DND-41 (cell line): ENCODE data around the gene DENND11.

Experiments
- ATAC-seq: fragments of 200-7000 bp; cut with Tn5 transposase; 3 replicates; pipeline ENCODE4 v1.9.1; 2021; ENCODE audit warnings: low read depth; ENCODE audit not compliant: insufficient read depth
- DNase-seq: peaks from one replicate; pipeline ENCODE4 v3.0.0-alpha.2; 2020
- H2AFZ ChIP-seq: 2 replicates; pipeline ENCODE4 v1.6.0; 2012; ENCODE audit warnings: low read depth, low read length
- H3K27ac ChIP-seq: 2 replicates; pipeline ENCODE4 v1.5.1; 2012; ENCODE audit warnings: low read length, inconsistent platforms
- H3K27me3 ChIP-seq: fragments of 200-600 bp; sonication (generic); 2 replicates; pipeline ENCODE4 v1.6.0; 2012; ENCODE audit warnings: low read length, mild to moderate bottlenecking, inconsistent platforms; ENCODE audit not compliant: insufficient read depth, poor library complexity
- H3K36me3 ChIP-seq: 2 replicates; pipeline ENCODE4 v1.5.1; 2012; ENCODE audit warnings: low read length, inconsistent platforms; ENCODE audit not compliant: insufficient read depth
- H3K4me1 ChIP-seq: 2 replicates; pipeline ENCODE4 v1.5.1; 2012; ENCODE audit warnings: mild to moderate bottlenecking, low read length; ENCODE audit not compliant: insufficient read depth
- H3K4me2 ChIP-seq: 2 replicates; pipeline ENCODE4 v1.6.0; 2012; ENCODE audit warnings: mild to moderate bottlenecking, moderate library complexity, low read length, inconsistent platforms; ENCODE audit not compliant: insufficient read depth
- H3K4me3 ChIP-seq, 2 experiments: fragments of 200-600 bp in 1 of 2; shearing (Covaris generic) in 1 of 2; 2 replicates each; pipeline ENCODE4 v1.5.1; 2012 to 2016; ENCODE audit warnings: inconsistent platforms in 2 of 2, low read length in 2 of 2, mild to moderate bottlenecking in 2 of 2, low read depth in 1 of 2, moderate library complexity in 1 of 2
- H3K79me2 ChIP-seq: 2 replicates; pipeline ENCODE4 v1.6.0; 2012; ENCODE audit warnings: low read length, inconsistent platforms; ENCODE audit not compliant: insufficient read depth
- H3K9ac ChIP-seq: 2 replicates; pipeline ENCODE4 v1.6.0; 2012; ENCODE audit warnings: low read depth, mild to moderate bottlenecking, inconsistent platforms, low read length, moderate library complexity
- H3K9me3 ChIP-seq: 2 replicates; pipeline ENCODE4 v1.5.1; 2012; ENCODE audit warnings: low read length, moderate library complexity, mild to moderate bottlenecking, inconsistent platforms; ENCODE audit not compliant: insufficient read depth, severe bottlenecking
- H4K20me1 ChIP-seq: 2 replicates; pipeline ENCODE4 v1.6.0; 2012; ENCODE audit warnings: low read length; ENCODE audit not compliant: insufficient read depth
- CTCF ChIP-seq: IDR thresholded peaks from 2 replicates; pipeline ENCODE4 v1.5.1; 2012; ENCODE audit warnings: borderline replicate concordance, low read length, moderate library complexity, mild to moderate bottlenecking; ENCODE audit not compliant: poor library complexity, severe bottlenecking; ENCODE audit errors: extremely low read depth
- EZH2 ChIP-seq: IDR thresholded peaks from 3 replicates; pipeline ENCODE4 v1.6.1; 2012; ENCODE audit warnings: borderline replicate concordance, low read depth, mild to moderate bottlenecking, moderate library complexity, low read length, inconsistent platforms; ENCODE audit not compliant: severe bottlenecking

DENND11 gene

GRCh38 chr7:141696348-141696747 is 5.6 kb downstream of the DENND11 start:
- Histone ChIP-seq H3K4me2 (no peak overlapping the region), H3K27ac (no peak overlapping the region), H3K4me3 (no peak overlapping the region), H4K20me1 (peaks cover 45% of the 10 kb centered on the region), H3K79me2 (peaks cover 30% of the 10 kb centered on the region), H3K9ac (no peak overlapping the region), H3K9me3 (no peaks in the 10 kb centered on the region), H2AFZ (no peak overlapping the region), H3K4me1 (peaks cover 18% of the 10 kb centered on the region), H3K36me3 (no peaks in the 10 kb centered on the region), H3K27me3 (no peaks in the 10 kb centered on the region)
- no peak for DNase-seq
- ATAC-seq: no peak
- TF ChIP-seq EZH2: no peak
- TF ChIP-seq CTCF: no peak

- Histone ChIP-seq H3K27me3 (no peaks in the 10 kb centered on the region), H3K4me1 (peaks cover 14% of the 10 kb centered on the region), H3K36me3 (no peaks in the 10 kb centered on the region), H3K9ac (no peak overlapping the region), H4K20me1 (peaks cover 48% of the 10 kb centered on the region), H3K9me3 (no peaks in the 10 kb centered on the region), H3K27ac (no peak overlapping the region), H2AFZ (no peak overlapping the region), H3K4me2 (no peak overlapping the region), H3K79me2 (peaks cover 30% of the 10 kb centered on the region), H3K4me3 (no peak overlapping the region)
- ATAC-seq: no peak
- no peak for TF ChIP-seq EZH2
- TF ChIP-seq CTCF: no peak
- DNase-seq: no peak
These were observed 6.1 kb downstream of the DENND11 start for GRCh38 chr7:141695803-141696289.

GRCh38 chr7:141693082-141693481 is 8.9 kb downstream of the DENND11 start:
- H3K4me3 ChIP-seq: no peak overlapping the region
- peaks cover 41% of the 10 kb centered on the region for H4K20me1 ChIP-seq
- no peaks in the 10 kb centered on the region for H3K36me3 ChIP-seq
- no peaks in the 10 kb centered on the region for H3K9me3 ChIP-seq
- peaks cover 20% of the 10 kb centered on the region; the same call in 1 of the 2 replicates for H3K79me2 ChIP-seq
- no peak for TF ChIP-seq EZH2
- no peak for TF ChIP-seq CTCF
- no peaks in the 10 kb centered on the region for H3K27me3 ChIP-seq
- H3K9ac ChIP-seq: no peak overlapping the region
- no peak overlapping the region for H2AFZ ChIP-seq
- no peak overlapping the region for H3K4me2 ChIP-seq
- H3K27ac ChIP-seq: no peak overlapping the region
- no peak for ATAC-seq
- DNase-seq: no peak
- no peaks in the 10 kb centered on the region for H3K4me1 ChIP-seq

GRCh38 chr7:141691961-141692360 is 10.0 kb downstream of the DENND11 start:
- TF ChIP-seq EZH2 (no peak), CTCF (no peak)
- H3K9ac ChIP-seq: no peak overlapping the region
- H3K4me2 ChIP-seq: no peak overlapping the region
- H3K27ac ChIP-seq: no peak overlapping the region
- H3K9me3 ChIP-seq: no peaks in the 10 kb centered on the region
- no peak for ATAC-seq
- no peak overlapping the region for H3K4me3 ChIP-seq
- no peaks in the 10 kb centered on the region for H3K27me3 ChIP-seq
- no peak for DNase-seq
- H3K4me1 ChIP-seq: no peaks in the 10 kb centered on the region
- H3K79me2 ChIP-seq: peaks cover 20% of the 10 kb centered on the region; the same call in 1 of the 2 replicates
- no peaks in the 10 kb centered on the region for H3K36me3 ChIP-seq
- H2AFZ ChIP-seq: no peak overlapping the region
- H4K20me1 ChIP-seq: peaks cover 37% of the 10 kb centered on the region
